ENCODE results near the gene EXOC2.

DNA sequence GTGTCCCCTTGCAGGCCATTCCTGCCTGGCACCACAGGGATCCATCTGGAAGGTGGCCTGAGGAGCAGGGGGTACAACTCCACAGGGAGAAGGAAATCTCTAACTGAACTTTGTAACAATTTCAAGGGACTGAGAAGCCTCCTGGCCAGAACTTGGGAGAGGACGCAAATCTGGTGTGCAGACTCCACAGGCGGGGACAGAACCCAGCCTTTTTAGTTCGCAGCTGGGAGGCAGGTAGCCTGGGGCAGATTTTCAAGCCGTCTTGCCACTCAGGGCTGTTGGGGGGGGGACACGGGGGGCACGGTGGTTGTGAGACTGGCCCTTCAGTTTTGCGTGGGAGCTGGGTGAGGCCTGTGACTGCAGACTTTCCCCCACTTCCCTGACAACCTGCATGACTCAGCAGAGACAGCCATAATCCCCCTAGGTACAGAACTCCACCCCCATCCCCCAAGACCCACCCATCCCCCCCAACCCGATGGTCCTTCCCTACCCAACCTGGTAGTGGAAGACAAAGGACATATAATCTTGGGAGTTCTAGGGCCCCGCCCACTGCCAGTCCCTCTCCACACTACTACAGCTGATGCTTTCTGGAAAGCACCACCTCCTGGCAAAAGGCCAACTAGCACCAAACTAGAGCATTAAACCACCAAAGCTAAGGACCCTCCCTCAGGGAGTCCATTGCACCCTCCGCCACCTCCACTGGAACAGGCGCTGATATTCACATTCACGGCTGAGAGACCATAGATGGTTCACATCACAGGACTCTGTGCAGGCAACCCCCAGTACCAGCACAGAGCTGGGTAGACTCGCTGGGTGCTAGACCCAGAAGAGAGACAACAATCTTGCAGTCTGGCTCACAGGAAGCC is 33.0 kb downstream of the EXOC2 start:
- TF ChIP-seq, protein P1, sequence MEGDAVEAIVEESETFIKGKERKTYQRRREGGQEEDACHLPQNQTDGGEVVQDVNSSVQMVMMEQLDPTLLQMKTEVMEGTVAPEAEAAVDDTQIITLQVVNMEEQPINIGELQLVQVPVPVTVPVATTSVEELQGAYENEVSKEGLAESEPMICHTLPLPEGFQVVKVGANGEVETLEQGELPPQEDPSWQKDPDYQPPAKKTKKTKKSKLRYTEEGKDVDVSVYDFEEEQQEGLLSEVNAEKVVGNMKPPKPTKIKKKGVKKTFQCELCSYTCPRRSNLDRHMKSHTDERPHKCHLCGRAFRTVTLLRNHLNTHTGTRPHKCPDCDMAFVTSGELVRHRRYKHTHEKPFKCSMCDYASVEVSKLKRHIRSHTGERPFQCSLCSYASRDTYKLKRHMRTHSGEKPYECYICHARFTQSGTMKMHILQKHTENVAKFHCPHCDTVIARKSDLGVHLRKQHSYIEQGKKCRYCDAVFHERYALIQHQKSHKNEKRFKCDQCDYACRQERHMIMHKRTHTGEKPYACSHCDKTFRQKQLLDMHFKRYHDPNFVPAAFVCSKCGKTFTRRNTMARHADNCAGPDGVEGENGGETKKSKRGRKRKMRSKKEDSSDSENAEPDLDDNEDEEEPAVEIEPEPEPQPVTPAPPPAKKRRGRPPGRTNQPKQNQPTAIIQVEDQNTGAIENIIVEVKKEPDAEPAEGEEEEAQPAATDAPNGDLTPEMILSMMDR (conservative IDR thresholded peaks at IDR 0.05; ENCODE audit: low read length): no peak
- no peak for TF ChIP-seq EZH2phosphoT487 (IDR thresholded peaks at IDR 0.05; ENCODE audit: borderline replicate concordance, low read depth, low read length)

Measured in OCI-LY7 (cell line).